SKM-1 treated with dmso at 0.1 percent for 144 hours (cell line): Measurements from ENCODE around the gene PIM3.

Experiments
- DNase-seq: peaks from one replicate; lab custom pipeline; 2025; ENCODE audit not compliant: unreplicated experiment; lab: John Stamatoyannopoulos, UW

Gene PIM3

DNA sequence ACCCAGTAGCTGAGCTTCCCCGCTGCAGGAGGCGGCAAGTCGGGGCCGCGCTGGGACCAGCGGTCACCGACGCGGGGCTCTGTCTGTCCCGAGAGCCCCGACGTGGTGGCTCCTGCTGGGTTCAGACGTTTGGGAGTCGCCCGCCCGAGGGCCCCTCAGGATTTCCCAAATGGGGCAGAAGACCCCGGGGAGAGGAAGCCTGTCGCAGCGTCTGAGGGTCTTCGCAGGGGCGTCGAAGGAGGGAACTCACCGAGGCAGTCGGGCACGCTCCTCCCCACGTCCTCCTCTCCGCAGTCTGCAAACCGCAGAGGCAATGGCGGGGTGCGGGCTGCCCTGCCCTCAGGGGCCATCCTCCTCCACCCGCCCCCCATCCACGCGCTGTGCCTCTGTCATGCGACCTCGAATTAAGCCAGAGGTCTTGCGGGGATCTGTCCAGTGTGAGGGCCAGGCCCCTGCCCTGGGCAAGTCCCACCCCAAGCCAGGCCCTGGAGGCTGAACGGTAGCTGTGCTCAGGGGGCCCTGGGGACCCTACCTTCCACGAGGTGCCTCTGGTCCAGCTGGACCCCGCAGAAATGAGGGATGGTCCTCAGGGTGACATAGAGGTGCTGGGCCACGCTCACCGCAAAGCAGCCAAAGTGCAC lies 39.5 kb downstream of the PIM3 start:
- no peak for DNase-seq

DNA sequence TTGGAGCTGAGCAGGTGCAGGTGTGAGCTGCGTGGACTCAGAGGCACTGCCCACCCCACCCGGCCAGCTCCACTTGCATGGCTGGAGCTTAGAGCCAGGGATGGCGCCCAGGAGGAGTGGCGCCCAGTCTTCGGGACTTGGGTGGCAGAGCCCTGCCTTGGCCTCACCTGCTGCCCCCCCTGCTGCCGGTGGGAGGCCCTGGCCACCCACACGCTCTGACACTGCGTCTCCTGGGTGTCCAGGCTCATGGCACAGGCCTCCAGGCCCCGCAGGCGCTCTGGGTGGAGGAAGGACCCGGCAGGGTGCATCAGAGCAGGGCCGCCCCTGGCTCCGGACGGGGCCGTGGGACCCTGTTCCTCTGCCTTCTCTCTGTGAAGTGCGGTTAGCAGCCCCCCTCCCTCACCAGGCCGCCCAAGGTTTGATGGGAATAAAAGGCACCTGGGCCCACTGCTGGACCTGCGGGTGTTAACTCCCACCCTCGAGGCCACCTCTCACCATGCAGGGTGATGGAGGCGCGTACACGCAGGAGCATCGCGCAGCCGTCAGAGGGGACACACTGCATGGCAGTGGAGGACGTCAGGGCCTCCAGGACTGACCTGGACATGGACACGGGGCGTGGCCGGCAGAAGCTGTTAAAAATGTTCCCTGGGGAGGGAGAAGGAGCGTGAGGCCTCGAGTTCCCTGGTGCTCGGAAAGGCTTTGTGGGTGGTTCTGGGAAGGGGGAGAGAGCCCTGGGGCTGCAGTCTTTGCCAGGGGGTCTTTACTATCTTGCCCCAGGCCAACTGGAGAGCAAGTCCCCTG lies 40.2 kb downstream of the PIM3 start:
- DNase-seq, result no peak

GRCh38 chr22:50001388-50002231 lies 41.0 kb downstream of the PIM3 start:
- DNase-seq, result no peak

- no peak for DNase-seq
Measured at GRCh38 chr22:50002791-50003190, 42.2 kb downstream of the PIM3 start.

DNA sequence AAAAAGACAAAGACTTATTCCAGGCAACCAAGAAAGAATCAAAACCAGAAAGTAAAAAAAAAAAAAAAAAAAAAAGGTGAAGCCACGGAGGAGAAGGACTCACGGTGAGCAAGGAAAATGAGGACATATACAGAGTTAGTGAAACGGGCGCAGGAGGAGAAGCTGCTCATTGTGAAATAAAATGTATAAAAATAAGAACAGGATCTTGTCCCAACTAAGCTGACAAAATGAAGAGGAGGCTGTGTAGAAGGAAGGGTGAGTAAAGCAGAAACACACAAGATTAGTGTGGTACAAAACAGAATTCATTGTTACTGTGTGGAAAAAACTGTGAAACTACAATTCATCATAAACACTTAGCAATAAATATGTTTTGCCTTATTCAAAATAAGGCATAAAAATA lies 44.3 kb downstream of the PIM3 start:
- DNase-seq, result peak; percentile 33

DNA sequence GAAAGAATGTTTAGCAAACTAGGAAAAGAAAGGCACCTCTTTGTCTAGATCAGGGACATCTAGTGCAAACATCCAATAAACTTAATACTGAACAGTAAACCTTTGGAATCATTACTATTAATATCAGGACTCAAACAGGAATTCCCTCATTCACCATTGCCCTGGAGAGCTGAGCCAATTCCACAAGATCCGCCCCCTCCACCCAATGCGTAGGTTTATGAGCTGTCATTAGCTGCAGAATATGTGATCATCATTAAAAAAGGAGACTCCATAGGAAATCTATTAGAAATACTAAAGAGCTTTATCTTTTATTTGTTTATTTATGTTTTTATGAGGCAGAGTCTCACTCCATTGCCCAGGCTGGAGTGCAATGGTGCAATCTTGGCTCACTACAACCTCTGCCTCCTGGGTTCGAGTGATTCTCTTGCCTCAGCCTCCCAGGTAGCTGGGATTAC lies 46.5 kb downstream of the PIM3 start:
- DNase-seq, result no peak

DNA sequence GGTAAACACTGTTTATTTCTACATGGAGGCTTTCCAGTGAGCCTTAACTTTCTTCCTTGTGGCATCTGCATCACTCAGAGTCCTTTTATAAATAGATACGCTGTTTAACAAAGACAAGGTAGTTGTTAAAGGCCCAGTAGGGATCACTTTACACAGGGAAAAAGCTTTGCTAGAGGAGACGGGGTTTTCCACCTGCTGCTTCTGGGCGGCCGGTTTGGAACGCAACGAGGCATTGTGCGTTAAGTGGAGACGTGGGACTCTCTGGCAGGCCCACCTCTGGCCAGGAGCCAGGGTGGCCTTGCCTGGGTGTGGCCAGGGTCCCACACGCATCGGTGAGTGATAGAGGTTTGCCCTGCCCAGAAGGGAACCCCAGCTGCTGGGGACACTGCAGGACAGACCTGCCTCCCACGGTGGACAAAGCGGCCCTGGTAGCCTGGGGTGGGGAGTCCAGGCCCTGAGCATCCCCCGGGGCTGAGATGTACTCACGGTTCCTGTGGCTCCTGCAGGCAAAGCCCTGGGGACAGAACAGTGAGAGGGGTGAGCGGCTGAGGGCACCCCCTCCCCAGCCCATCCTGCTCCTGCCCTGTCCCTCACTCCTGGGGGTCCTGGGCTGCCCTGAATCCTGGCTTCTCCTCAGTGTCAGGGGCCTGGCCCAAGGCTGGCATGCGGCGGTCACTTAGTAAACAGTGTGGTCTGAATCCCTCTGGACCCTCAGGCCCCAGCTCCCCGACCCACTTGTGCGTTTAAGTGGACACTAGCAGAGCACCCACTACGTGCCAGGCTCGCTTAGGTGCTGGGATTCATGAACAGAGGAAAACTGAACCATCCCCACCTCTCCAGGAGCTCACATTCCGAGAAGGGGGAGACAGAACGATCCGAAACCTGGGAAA lies 47.8 kb downstream of the PIM3 start:
- no peak for DNase-seq

DNA sequence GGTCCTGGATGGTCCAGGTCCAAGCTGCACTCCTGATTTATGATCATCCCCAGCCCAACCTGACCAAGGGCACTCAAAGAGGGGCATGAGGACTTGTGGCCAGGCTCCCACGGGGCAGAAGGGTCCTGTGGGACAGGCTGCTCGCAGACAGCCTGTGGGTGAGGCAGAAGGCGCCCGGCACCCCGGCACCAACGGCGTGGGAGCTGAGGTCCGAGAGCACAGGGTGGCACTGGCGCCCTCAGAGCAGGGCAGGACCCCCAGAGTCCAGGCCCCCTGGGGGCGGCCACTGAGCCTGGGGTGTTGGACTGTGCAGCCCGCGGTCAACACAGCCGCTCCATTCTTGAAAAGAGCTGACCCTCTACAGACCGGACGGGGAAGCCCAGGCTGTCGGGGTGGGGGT lies 48.7 kb downstream of the PIM3 start:
- DNase-seq, result no peak

DNA sequence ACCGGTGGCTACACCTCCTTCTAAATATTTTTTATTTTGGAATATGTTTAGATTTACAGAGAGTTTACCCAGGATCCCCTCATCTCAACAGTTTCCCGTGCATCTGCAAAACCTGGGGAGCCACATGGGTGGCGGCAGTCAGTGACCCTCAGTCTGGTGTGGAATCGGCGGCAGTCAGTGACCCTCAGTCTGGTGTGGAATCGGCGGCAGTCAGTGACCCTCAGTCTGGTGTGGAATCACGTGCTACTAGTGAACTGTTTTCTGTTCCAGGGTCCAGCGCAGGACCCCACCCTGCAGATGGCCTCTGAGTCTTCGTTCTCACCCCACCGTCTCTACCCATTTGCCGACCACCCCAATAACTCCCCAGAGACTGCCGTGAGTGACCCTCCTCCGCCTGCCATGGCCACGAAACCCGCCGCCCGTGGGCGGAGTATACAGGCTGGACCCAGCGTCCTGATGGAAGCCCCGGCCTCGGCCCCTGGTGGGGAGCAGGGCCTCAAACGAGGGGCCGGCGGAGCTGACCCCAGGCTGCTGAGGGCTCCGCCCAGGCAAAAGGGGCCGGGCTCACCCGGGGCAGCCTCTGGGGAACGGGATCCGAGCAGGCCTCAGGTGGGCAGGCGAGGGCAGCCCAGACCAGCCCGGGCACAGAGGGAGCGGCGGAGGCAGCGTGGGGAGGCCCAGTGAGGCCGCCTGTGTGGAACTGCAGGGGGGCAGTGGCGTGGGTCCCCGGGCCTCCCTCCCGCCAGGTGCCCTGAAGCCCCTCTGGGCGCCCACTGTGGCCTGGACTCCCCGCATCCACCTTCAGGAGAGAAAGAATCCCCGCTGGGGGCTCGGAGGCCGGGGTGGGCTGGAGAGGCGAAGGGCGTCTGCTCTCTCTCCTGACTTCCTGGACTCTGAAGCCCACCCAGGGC lies 49.4 kb downstream of the PIM3 start:
- DNase-seq, result no peak

DNA sequence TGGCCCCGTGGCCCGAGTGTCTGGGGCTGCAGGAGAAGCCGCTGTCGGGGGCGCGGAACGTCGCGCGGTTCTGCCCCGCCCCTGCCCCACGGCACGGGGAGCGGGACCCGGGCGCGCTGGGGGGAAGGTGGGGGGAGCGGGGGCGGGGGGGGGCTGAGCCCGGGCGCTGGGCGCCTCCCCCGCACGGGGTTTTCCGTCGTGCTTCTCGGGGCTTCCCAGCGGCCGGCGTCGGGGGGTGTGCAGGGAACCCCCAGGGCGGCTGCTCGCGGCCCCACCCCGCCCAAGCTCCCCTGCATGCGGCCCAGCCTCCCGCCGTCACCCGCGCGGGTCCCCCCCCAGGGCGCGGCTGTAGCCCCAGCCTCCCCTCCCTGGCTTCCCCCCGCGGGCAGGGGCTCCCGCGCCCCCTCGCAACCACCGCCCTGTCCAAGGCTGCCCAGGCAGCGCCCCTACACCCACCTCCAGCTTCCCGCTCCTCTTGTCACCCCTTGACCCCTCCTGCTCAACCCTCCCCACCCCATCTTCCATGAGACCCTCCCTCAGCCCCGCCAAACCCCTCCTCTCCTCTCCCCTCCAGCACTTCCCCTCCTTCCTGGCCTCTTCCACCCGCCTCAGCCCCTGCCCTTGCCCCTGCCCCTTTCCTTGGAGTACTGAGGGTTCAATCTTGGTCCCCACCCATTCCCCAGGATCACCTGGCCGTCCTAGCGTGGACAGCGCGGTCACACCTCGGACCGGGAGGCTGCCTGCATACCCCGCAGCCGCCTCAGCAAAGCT lies 50.3 kb downstream of the PIM3 start:
- no peak for DNase-seq

- DNase-seq, result no peak
Measured at GRCh38 chr22:50011447-50012210, 51.1 kb downstream of the PIM3 start.

DNA sequence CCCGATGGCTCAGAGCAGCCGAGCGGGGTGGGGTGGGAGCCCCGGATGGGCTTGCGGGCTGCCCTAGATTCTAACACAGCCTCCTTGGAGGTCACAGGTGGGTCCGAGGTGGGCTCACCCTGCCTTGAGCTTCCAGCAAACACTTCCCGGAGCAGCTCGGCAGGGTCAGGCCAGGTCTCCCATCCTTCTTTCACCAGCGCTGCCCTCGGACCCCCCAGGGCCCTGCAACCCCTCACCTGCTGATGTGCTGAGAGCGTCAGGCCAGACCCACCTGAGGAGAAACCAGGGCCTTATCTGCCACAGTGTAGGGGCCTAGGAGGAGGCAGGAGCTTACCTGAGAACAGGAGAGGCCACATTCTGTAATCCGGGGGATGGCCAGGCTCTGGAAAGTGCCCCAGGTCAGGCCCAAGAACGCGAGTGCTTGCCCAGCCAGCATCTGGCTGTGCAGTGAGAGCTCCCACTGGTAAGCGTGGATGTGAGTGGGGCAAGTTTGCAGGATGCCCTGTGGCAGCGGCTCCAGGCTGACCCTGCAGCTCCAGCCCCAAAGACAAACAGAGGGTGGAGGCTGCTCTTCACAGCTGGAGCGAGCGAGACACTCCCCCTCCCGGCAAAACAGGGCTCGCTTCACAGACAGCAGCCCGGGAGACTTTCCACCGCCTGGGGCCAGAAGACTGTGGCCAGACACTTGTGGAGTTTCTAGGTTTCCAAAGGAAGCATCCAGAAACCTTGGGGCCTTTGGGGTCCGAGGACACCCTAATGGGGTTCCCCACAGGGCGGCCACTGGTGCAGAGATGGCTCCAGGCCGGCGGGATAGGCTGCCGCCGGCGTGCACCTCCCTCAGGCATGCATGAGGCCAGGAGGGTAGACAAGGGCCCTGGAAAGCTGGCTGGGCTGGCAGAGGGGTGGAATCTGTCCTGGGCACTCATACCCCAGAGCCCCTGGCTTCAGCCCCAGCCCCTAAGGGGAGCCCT lies 51.9 kb downstream of the PIM3 start, which contains the start of gene IL17REL:
IL17REL (minus strand) TSS at position 555 of the 971 bp plus-strand sequence; CDS start at position 436, 119 bp downstream.
- DNase-seq, result no peak
